GM12878 (cell line): ENCODE results near the gene CAND1. TPM values are rescaled to one million over a fixed set of nuclear protein-coding genes. Genes with fewer than 3 reads are reported as not detected.

Experiments
- ATAC-seq: fragments of 200-7000 bp; cut with Tn5 transposase; 3 replicates; pipeline ENCODE4 v1.9.1; 2020; ENCODE audit warnings: mild to moderate bottlenecking, moderate library complexity
- BruUV-seq: library from RNA; stranded (reverse); fragments of 400-500 nt; replicated peaks from 2 replicates; lab custom pipeline; 2021; lab: Mats Ljungman, UMichigan
- CTCF ChIA-PET: fragments of 300-600 bp; sonication (Branson Sonifier 250); formaldehyde crosslinking; extraction: SDS; loops from one replicate; lab custom pipeline; 2021; ENCODE audit warnings: inconsistent platforms; lab: Yijun Ruan, JAX
- POLR2A ChIA-PET: fragments of 350-600 bp; formaldehyde crosslinking; extraction: SDS; loops from one replicate; lab custom pipeline; 2021; ENCODE audit warnings: inconsistent platforms; lab: Charles Lee
- RAD21 ChIA-PET: fragments of 300-600 bp; sonication (Branson Sonifier 250); formaldehyde crosslinking; loops from one replicate; lab custom pipeline; 2023; ENCODE audit warnings: antibody characterized with exemption; ENCODE audit not compliant: unreplicated experiment; lab: Charles Lee
- SMC1A ChIA-PET: fragments of 300-600 bp; sonication (Branson Sonifier 250); formaldehyde crosslinking; loops from one replicate; lab custom pipeline; 2023; ENCODE audit not compliant: unreplicated experiment, uncharacterized antibody; lab: Charles Lee
- DNase-seq: peaks from one replicate; pipeline ENCODE4 v3.0.0-alpha.2; 2011; ENCODE audit warnings: low read depth, low spot score
- FAIRE-seq: peaks from 3 replicates; lab custom pipeline; 2011; peaks lifted over from hg19 to GRCh38; lab: Jason Lieb, UNC
- H2AFZ ChIP-seq: 2 replicates; pipeline ENCODE4 v1.6.0; 2011; ENCODE audit warnings: low read depth, low read length, control low read depth; ENCODE audit not compliant: control insufficient read depth
- H3K27ac ChIP-seq: 2 replicates; pipeline ENCODE4 v1.5.1; 2011; ENCODE audit warnings: control low read depth; ENCODE audit not compliant: control insufficient read depth, insufficient read depth
- H3K27me3 ChIP-seq, 2 experiments: replicated peaks in 1 of 2; 2 replicates each; pipeline versions ENCODE4 v1.6.0 to v1.6.1; 2011; ENCODE audit warnings: low read length in 1 of 2; ENCODE audit not compliant: control insufficient read depth in 2 of 2, insufficient read depth in 2 of 2
- H3K36me3 ChIP-seq, 2 experiments: 2 replicates each; pipeline ENCODE4 v1.5.1; 2011; ENCODE audit warnings: low read length in 1 of 2; ENCODE audit not compliant: control insufficient read depth in 2 of 2, insufficient read depth in 2 of 2
- H3K4me1 ChIP-seq: 2 replicates; pipeline ENCODE4 v1.6.1; 2011; ENCODE audit warnings: mild to moderate bottlenecking, low read length, moderate library complexity, mixed read lengths; ENCODE audit not compliant: control insufficient read depth, insufficient read depth
- H3K4me2 ChIP-seq: 2 replicates; pipeline ENCODE4 v1.6.0; 2011; ENCODE audit warnings: control low read depth; ENCODE audit not compliant: control insufficient read depth, insufficient read depth
- H3K4me3 ChIP-seq: fragments of 200-600 bp; sonication (generic); 2 replicates; pipeline ENCODE4 v1.5.1; 2016
- H3K79me2 ChIP-seq: 2 replicates; pipeline ENCODE4 v1.6.0; 2011; ENCODE audit warnings: low read length; ENCODE audit not compliant: control insufficient read depth, insufficient read depth
- H3K9ac ChIP-seq: 2 replicates; pipeline ENCODE4 v1.8.0; 2011; ENCODE audit warnings: low read length, control low read depth, mixed read lengths; ENCODE audit not compliant: control insufficient read depth, insufficient read depth
- H3K9me3 ChIP-seq: replicated peaks from 3 replicates; pipeline ENCODE4 v1.5.1; 2011; ENCODE audit warnings: mild to moderate bottlenecking, low read length; ENCODE audit not compliant: control insufficient read depth, insufficient read depth
- H4K20me1 ChIP-seq: 2 replicates; pipeline ENCODE4 v1.6.0; 2011; ENCODE audit not compliant: control insufficient read depth, insufficient read depth
- FOXM1 ChIP-seq: IDR thresholded peaks from 2 replicates; pipeline ENCODE4 v1.6.1; 2012; ENCODE audit warnings: low read depth, mild to moderate bottlenecking, inconsistent platforms, low read length, moderate library complexity
- JUND ChIP-seq: IDR thresholded peaks from 2 replicates; pipeline ENCODE4 v1.6.1; 2012; ENCODE audit warnings: low read depth, mild to moderate bottlenecking, low read length, improper control_type of control experiment, moderate library complexity
- TCF7 ChIP-seq: IDR thresholded peaks from 2 replicates; pipeline ENCODE4 v1.6.1; 2014; ENCODE audit warnings: antibody characterized with exemption, borderline replicate concordance
- WGBS: methylation state at CpG from one replicate; pipeline ENCODE4 v1.1.6; 2016; ENCODE audit warnings: low lambda C conversion rate; ENCODE audit not compliant: insufficient replicate concordance, insufficient coverage; ENCODE audit errors: missing lambda C conversion rate; 5-methylcytosine and 5-hydroxymethylcytosine counted together
- in situ Hi-C: fragments of 300-500 bp; cut with MboI; formaldehyde crosslinking; loops from 9 replicates; pipeline ENCODE4 v1.14.3; 2018; ENCODE audit warnings: mixed read lengths
- intact Hi-C: fragments of 100-400 bp; cut with micrococcal nuclease; formaldehyde crosslinking; loops from one replicate; pipeline ENCODE4 v1.14.2; 2022; ENCODE audit not compliant: unreplicated experiment
- polyA plus RNA-seq, 11 experiments: library from polyadenylated mRNA; depleted of rRNA in 4 of 11; unstranded in 6 of 11; stranded (reverse) in 5 of 11; fragments of >200 nt; fragmentation: Nextera tagmentation in 4 of 11; fragmentation: Illumina TruSeq in 1 of 11; extraction: Ambion mirVana in 4 of 11; extraction: Trizol in 1 of 11; gene quantifications; 1 replicate in 1 of 11; 2 replicates in 10 of 11; pipeline versions ENCODE4 v1.2.1 to v1.2.3, GENCODE V29; 2011 to 2016; ENCODE audit warnings: inconsistent platforms in 2 of 11, missing spikeins in 2 of 11, low read depth in 1 of 11
- total RNA-seq, 4 experiments: library from RNA; depleted of rRNA in 3 of 4; stranded (reverse); fragments of >200 nt in 3 of 4; fragmentation: Illumina TruSeq in 1 of 4; extraction: Trizol in 1 of 4; gene quantifications; 2 replicates each; pipeline versions ENCODE4 v1.2.1 to v1.2.3, GENCODE V29; 2013 to 2021
- TF ChIP-seq, protein P1 (sequence below): IDR thresholded peaks from 2 replicates; pipeline ENCODE4 v1.6.1; 2012; ENCODE audit warnings: low read depth, low read length, improper control_type of control experiment
- TF ChIP-seq, protein P2 (sequence below): fragments of 450-650 bp; IDR thresholded peaks from 2 replicates; pipeline ENCODE4 v1.6.1; 2017; ENCODE audit warnings: mild to moderate bottlenecking, moderate library complexity

CAND1 gene
- total and polyA plus RNA-seq, 10 of the 15 experiments (the other 5 are each of a cell fraction or from before 2014, with no cell fraction given): 34.5 to 213 (median 96.0) TPM

DNA sequence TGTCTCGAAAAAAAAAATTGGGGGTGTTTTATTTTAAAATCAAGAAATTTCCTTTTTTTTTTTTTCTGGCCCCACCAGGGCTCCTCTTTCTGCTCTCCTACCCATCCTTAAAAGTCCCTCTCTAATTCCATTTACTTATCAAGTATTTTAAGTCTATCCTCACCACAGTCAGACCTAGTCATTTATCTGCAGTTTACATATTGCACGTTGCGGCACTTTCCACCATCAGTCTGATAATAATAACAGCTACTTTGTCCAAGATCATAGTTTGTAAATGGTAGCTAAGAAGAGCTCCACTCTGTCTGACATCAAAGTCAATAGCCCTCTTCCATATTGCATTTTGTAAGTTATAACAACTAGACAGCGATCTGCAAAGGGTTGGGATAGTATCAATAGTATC is 23.6 kb upstream of the CAND1 start:
- Histone ChIP-seq H3K4me2 (no peak overlapping the region), H3K27ac (no peak overlapping the region), H3K79me2 (no peaks in the 10 kb centered on the region), H3K36me3 (no peaks in the 10 kb centered on the region), H3K9ac (no peak overlapping the region), H4K20me1 (no peaks in the 10 kb centered on the region), H3K27me3 (no peaks in the 10 kb centered on the region), H3K4me3 (no peak overlapping the region), H3K9me3 (no peaks in the 10 kb centered on the region), H3K4me1 (no peaks in the 10 kb centered on the region), H2AFZ (no peak overlapping the region)
- ChIA-PET CTCF (no interaction called here), POLR2A (no interaction called here), RAD21 (no interaction called here), SMC1A (no interaction called here)
- intact Hi-C loops: no loop called here
- DNase-seq (no peak), FAIRE-seq (no peak), ATAC-seq (no peak)
- 35% methylated on average over 4 of the region's 4 CpGs for WGBS
- TF ChIP-seq FOXM1 (no peak), TCF7 (no peak), JUND (no peak)
- TF ChIP-seq, protein P1, sequence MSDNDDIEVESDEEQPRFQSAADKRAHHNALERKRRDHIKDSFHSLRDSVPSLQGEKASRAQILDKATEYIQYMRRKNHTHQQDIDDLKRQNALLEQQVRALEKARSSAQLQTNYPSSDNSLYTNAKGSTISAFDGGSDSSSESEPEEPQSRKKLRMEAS: no peak
- TF ChIP-seq, protein P2, sequence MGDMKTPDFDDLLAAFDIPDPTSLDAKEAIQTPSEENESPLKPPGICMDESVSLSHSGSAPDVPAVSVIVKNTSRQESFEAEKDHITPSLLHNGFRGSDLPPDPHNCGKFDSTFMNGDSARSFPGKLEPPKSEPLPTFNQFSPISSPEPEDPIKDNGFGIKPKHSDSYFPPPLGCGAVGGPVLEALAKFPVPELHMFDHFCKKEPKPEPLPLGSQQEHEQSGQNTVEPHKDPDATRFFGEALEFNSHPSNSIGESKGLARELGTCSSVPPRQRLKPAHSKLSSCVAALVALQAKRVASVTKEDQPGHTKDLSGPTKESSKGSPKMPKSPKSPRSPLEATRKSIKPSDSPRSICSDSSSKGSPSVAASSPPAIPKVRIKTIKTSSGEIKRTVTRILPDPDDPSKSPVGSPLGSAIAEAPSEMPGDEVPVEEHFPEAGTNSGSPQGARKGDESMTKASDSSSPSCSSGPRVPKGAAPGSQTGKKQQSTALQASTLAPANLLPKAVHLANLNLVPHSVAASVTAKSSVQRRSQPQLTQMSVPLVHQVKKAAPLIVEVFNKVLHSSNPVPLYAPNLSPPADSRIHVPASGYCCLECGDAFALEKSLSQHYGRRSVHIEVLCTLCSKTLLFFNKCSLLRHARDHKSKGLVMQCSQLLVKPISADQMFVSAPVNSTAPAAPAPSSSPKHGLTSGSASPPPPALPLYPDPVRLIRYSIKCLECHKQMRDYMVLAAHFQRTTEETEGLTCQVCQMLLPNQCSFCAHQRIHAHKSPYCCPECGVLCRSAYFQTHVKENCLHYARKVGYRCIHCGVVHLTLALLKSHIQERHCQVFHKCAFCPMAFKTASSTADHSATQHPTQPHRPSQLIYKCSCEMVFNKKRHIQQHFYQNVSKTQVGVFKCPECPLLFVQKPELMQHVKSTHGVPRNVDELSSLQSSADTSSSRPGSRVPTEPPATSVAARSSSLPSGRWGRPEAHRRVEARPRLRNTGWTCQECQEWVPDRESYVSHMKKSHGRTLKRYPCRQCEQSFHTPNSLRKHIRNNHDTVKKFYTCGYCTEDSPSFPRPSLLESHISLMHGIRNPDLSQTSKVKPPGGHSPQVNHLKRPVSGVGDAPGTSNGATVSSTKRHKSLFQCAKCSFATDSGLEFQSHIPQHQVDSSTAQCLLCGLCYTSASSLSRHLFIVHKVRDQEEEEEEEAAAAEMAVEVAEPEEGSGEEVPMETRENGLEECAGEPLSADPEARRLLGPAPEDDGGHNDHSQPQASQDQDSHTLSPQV: no peak
- no TSS peak for BruUV-seq
- in situ Hi-C loops: no loop called here
